Measurements from ENCODE around the gene GPX3. TPM values are rescaled to one million over a fixed set of nuclear protein-coding genes. Genes with fewer than 3 reads are reported as not detected.

The GPX3 gene
- total and polyA plus RNA-seq, 2 of the 8 experiments (the other 6 are each of a cell fraction or from before 2014, with no cell fraction given), result 27.8 to 77.9 TPM

- TF ChIP-seq CHD7 (IDR thresholded peaks at IDR 0.05; ENCODE audit: insufficient replicate concordance, low read length) (no peak), JUN (IDR thresholded peaks at IDR 0.05; ENCODE audit: low read depth, low read length) (no peak), SP2 (IDR thresholded peaks at IDR 0.05; ENCODE audit: low read length) (no peak), CBX8 (IDR thresholded peaks at IDR 0.05; ENCODE audit: borderline replicate concordance, low read depth, low read length) (no peak), RXRA (IDR thresholded peaks at IDR 0.05; ENCODE audit: insufficient read depth, low read depth, low read length) (no peak)
Measured at GRCh38 chr5:150987746-150988145, 32.6 kb upstream of the GPX3 start (continued).
